GM18520 (cell line): ENCODE results near the gene FDCSP.
"Not testable (repeated sequence)": the region's sequence is repeated elsewhere in the genome, so short reads cannot be mapped to it uniquely, and the experiment has no call there.

ENCODE experiments used
- ATAC-seq: cut with Tn5 transposase; IDR thresholded peaks from one replicate; pipeline ENCODE4 v1.9.1; 2021; ENCODE audit not compliant: unreplicated experiment

The FDCSP gene

GRCh38 chr4:70225824-70226223 lies at the start of gene FDCSP:
Gene FDCSP, plus strand, starts transcription at chr4:70226124. Its CDS starts 5,071 bp downstream, at chr4:70231195.
- no peak for ATAC-seq

DNA sequence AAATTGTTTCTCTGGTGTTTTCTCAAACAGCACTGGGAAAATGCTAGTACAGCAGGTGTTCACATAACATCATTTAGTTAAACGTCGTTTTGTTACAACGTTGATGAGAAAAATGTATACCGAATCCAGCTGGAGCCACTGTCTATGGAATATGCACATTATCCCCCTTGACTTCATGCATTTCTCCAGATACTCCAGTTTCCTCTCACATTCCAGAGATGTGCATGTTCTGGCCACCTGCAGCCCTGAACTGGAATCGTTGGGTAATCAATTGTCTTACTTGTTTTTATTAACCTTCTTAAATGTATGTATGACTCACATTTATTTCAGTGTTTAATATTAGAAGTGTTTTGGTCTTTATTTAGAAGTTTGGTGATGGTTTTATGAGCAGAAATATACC lies 48.8 kb upstream of the FDCSP start:
- ATAC-seq = no peak

GRCh38 chr4:70178075-70178660 lies 47.8 kb upstream of the FDCSP start:
- no peak for ATAC-seq

- ATAC-seq = no peak
Measured at GRCh38 chr4:70179811-70180210, 46.1 kb upstream of the FDCSP start.

DNA sequence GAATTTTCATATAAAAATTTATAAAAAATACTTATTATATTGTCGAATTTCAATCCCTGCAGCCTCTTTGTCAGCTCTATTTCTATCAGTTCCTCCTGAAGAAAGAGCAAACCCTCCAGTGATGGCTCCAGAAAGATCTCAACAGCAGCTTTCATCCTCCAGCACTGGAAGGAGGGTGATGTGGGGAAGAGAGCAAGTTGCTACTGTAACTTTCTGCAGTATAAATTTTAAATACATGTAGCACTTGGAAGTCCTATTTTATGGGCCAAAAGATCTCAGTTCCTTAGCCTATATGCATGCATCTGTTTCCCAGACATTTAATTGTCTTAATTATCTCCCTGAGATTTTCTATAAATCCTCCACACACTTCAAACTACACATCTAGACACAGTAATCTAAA lies 44.1 kb upstream of the FDCSP start:
- ATAC-seq = no peak

DNA sequence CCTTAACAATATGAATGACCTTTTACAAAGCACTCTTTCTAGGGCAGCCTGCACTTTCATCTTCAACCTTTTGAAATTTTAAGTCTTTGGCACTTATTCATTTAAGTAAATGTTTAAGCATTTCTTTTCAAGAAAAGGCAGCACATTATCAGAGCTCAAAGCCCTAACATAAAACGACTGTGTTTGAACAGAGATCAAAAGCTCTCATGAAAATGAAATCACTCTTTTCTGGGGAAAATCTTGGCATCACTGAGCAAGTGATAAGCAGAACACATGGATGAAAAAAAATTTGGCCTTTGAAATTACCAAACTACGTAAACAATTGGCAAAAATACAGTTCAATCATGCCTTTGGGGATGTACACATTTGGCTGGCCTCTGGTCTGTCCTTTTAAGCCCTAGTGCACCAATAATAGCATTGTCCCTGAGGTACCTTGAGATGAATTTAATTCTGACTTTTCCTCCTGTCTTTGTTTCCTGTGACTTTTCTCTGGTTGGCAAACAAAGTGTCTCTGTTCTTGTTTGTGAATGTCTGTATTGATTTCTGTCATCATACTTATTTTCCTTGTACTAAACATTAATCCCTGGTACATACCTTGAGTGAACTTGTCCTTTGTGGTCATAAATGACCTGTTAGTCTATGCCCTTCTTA lies 43.3 kb upstream of the FDCSP start:
- ATAC-seq = no peak

- ATAC-seq = no peak
Measured at GRCh38 chr4:70183168-70183939, 42.6 kb upstream of the FDCSP start.

GRCh38 chr4:70183940-70184246 lies 42.0 kb upstream of the FDCSP start:
- no peak for ATAC-seq

DNA sequence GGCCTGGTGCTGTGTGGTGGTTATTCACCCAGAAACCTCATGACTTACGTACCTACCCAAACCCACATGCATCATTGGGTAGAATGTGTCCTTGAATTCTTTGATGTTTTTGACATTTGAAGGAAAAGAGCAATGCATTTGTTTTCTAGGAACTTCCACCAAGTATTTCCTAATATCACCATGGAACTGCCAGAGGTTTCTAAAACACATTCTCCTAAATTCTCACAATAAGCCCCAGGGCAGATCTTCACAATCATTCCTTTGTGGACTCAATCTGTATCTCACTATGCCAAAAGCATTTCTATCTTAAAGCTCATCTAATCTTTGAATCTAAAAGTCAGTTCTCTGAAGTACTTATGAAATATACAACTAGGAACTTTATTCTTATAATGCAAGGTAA lies 38.7 kb upstream of the FDCSP start:
- no peak for ATAC-seq

DNA sequence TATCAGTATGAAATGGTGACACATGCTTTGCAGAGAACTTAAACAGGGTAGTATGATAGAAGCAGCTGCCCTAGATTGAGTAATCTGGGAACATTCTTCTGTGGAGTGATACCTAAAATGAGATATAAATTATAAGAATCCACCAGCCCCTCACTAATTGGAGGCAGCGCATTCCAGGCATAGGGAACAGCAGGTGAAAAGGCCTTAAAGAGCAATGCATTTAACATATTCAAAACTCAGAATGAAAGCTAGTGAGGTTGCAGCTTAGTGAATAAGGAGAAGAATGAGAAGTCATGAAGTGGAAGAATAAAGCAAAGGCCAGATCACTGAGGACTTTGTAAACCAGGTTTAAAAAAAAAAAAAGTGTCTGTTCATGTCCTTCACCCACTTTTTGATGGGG lies 35.3 kb upstream of the FDCSP start:
- no peak for ATAC-seq

DNA sequence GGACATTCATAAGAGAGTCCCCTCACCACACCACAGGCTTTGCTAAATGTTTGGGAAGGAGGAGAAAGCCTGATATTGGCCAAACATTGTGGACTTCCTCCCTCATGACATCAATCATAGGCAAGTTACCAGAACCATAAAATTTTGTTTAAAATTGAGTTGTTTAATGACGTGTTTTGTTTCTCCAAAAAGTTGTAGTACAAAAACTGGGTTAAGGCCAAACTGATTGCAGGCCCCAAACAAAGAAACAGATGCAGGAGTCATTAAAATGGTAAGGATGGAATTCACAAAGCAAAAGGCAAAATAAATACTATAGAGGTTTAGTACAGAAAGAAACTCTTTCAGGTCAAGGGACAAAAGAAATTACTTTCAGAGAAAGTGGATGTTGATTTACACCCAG lies 34.3 kb upstream of the FDCSP start:
- no peak for ATAC-seq

GRCh38 chr4:70192895-70193294 lies 33.0 kb upstream of the FDCSP start:
- no peak for ATAC-seq

GRCh38 chr4:70195425-70195824 lies 30.5 kb upstream of the FDCSP start, which contains the start of gene ODAM:
Gene ODAM, plus strand, starts transcription at chr4:70195725. Its CDS starts 819 bp downstream, at chr4:70196544.
- no peak for ATAC-seq

GRCh38 chr4:70196857-70197256 lies 29.1 kb upstream of the FDCSP start:
- no peak for ATAC-seq

GRCh38 chr4:70197842-70198241 lies 28.1 kb upstream of the FDCSP start:
- ATAC-seq = no peak

DNA sequence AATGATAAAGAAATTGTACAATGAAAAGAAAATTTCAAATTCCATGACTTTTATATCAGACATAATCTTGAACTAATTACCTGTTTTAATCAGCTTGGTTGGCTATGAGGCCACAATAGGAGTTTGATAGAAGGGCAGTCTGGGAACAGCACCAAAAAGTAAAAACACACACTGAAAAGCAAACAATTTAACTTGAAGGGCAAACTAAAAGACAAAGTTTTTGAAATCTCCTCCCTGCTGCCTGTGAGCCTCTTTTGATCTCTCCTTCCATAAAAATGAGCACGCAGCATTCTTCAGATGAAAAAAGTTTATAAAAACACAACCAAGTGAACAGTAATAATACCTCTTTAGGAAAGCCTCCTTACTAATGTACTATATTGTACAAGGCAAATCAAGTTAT lies 22.3 kb upstream of the FDCSP start:
- ATAC-seq = no peak

DNA sequence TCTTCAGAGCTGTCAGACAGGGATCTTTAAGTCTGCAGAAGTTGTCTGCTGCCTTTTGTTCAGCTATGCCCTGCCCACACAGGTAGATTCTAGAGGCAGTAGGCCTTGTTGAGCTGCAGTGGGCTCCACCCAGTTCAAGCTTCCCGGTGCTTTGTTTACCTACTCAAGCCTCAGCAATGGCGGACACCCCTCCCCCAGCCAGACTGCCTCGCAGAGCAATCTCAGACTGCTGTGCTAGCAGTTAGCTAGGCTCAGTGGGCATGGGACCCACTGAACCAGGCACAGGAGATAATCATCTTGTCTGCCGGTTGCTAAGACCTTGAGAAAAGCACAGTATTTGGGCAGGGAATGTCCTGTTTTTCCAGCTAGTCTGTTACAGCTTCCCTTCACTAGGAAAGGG lies 13.2 kb upstream of the FDCSP start:
- ATAC-seq = not testable (repeated sequence)

DNA sequence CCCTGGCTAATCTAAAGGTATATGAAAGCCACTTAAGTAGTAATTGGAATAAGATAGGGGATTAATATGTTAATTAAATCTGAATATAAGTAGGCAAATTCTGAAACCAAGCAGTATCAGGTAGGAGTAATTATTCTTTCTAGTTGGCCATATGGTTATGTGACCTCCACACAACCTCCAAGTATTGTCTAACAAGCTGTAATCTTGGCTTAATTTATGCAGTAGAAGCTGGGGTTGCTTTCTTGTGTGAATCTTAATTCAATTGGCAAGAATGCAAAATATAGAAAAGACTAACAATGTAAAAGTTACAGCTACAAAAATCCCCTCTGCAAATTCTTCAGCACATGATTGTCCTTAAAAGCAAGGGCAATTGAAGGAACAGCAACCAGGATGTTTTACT lies 9.8 kb upstream of the FDCSP start:
- ATAC-seq = not testable (repeated sequence)

- not testable (repeated sequence) for ATAC-seq
Measured at GRCh38 chr4:70216550-70216949, 9.4 kb upstream of the FDCSP start.

DNA sequence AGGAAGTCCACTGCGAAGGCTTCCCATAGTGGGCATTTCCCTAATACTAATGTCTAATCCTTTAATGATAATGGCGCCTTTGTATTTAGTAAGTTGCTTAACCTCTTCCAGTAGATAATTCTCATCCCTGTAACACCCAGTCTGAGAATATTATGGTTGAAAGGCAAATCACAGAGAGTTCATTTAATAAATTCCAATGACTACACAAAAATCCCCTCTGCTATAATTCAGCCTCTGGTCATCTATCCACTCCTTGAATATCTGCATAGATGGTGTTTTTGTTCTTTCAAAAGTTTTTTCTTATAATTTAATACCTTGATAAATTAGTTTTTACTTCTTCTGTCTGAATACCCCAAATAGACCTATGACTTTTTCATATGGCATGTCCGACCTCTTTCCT lies 4.5 kb upstream of the FDCSP start:
- ATAC-seq = not testable (repeated sequence)

DNA sequence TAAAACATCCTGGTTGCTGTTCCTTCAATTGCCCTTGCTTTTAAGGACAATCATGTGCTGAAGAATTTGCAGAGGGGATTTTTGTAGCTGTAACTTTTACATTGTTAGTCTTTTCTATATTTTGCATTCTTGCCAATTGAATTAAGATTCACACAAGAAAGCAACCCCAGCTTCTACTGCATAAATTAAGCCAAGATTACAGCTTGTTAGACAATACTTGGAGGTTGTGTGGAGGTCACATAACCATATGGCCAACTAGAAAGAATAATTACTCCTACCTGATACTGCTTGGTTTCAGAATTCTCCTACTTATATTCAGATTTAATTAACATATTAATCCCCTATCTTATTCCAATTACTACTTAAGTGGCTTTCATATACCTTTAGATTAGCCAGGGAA lies 4.1 kb upstream of the FDCSP start:
- not testable (repeated sequence) for ATAC-seq

GRCh38 chr4:70236125-70236524 lies 10.2 kb downstream of the FDCSP start:
- ATAC-seq = no peak
